ENCODE data around the gene SLC9A9. TPM values are rescaled to one million over a fixed set of nuclear protein-coding genes. Genes with fewer than 3 reads are reported as not detected.

The SLC9A9 gene
- total RNA-seq, 4 donors from 2014 or later = 12.8 to 63.8 (median 33.3) TPM

DNA sequence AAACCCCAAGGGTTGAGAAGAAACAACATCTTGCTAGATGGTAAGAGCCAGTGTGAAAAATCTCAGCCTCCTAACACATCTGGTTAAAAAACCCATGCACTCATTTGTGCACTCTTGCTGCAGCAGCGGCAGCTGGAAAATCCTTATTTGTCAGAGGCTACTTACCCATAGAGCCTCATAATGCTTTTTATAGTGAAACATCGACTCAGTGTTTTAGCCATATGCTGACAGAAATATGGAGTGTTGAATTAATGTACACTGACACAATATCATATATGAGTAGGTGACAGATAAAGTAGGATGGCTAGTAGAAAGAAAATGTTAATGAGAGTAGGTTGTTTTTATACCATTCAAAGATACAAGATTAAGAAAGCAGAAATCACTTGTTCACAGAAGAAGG, 13.0 kb downstream of the SLC9A9 start:
- H3K9me3 ChIP-seq = no peaks in the 10 kb centered on the region
- no peak overlapping the region for H3K27ac ChIP-seq
- TF ChIP-seq POLR2A (IDR thresholded peaks at IDR 0.05) = no peak
- TF ChIP-seq, protein P1, sequence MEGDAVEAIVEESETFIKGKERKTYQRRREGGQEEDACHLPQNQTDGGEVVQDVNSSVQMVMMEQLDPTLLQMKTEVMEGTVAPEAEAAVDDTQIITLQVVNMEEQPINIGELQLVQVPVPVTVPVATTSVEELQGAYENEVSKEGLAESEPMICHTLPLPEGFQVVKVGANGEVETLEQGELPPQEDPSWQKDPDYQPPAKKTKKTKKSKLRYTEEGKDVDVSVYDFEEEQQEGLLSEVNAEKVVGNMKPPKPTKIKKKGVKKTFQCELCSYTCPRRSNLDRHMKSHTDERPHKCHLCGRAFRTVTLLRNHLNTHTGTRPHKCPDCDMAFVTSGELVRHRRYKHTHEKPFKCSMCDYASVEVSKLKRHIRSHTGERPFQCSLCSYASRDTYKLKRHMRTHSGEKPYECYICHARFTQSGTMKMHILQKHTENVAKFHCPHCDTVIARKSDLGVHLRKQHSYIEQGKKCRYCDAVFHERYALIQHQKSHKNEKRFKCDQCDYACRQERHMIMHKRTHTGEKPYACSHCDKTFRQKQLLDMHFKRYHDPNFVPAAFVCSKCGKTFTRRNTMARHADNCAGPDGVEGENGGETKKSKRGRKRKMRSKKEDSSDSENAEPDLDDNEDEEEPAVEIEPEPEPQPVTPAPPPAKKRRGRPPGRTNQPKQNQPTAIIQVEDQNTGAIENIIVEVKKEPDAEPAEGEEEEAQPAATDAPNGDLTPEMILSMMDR (IDR thresholded peaks at IDR 0.05) = no peak
- no peaks in the 10 kb centered on the region for H3K36me3 ChIP-seq
- H3K4me1 ChIP-seq = peaks cover 0 to 6% of the 10 kb centered on the region in 2 donors
- H3K4me3 ChIP-seq = no peak overlapping the region
- no peak for DNase-seq
- no peaks in the 10 kb centered on the region for H3K27me3 ChIP-seq
- intact Hi-C loops (cut with DNase I; ENCODE audit: low total_unique reads) = no loop called here

DNA sequence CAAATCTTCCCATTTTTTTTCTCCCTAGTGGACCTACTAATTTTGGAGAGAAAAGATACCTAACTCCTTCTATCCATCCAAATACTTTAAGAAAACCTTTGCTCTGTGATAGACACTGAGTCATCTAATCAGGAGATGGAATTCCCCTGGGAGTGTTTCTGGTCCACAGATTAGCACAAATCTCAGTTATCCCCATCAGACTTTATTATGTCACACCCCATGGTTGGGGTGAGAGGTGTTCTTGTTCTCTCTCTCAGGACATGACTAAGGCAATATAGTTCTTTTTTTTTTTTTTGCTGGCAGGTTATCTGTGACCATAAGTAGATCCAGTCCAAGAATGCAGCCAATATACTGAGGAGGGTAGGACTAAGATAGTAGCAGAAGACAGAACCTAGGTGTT, 15.8 kb downstream of the SLC9A9 start:
- H3K4me1 ChIP-seq = peaks cover 0 to 6% of the 10 kb centered on the region in 2 donors
- H3K4me3 ChIP-seq = no peak overlapping the region
- TF ChIP-seq, protein P1 (IDR thresholded peaks at IDR 0.05) = no peak
- no peak for TF ChIP-seq POLR2A (IDR thresholded peaks at IDR 0.05)
- no peaks in the 10 kb centered on the region for H3K27me3 ChIP-seq
- no peak overlapping the region for H3K27ac ChIP-seq
- intact Hi-C loops (cut with DNase I; ENCODE audit: low total_unique reads) = no loop called here
- DNase-seq = no peak
- H3K9me3 ChIP-seq = no peaks in the 10 kb centered on the region
- no peaks in the 10 kb centered on the region for H3K36me3 ChIP-seq

DNA sequence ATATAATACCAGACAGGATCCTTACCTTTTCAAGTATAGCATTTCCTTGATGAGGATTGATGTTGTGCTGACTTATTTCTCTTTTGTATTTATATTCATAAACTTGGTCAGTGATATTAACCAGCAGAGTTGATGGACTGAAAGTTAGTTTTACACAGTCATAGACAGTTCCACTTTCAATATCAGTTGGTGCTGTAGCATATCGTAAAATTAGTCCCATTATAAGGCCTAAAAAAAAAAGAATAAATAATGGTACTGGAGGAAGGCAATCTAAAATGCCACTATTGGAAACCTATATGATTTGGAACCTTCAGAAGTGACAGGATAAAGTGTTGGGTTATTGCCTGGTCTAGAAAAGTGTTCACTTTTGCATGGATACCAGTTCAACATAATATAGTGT, 16.3 kb downstream of the SLC9A9 start:
- Histone ChIP-seq H3K4me3 (no peak overlapping the region), H3K4me1 (peaks cover 0 to 6% of the 10 kb centered on the region in 2 donors), H3K36me3 (no peaks in the 10 kb centered on the region), H3K9me3 (no peaks in the 10 kb centered on the region), H3K27me3 (no peaks in the 10 kb centered on the region), H3K27ac (no peak overlapping the region)
- no peak for TF ChIP-seq POLR2A (IDR thresholded peaks at IDR 0.05)
- TF ChIP-seq, protein P1 (IDR thresholded peaks at IDR 0.05) = no peak
- intact Hi-C loops (cut with DNase I; ENCODE audit: low total_unique reads) = no loop called here
- DNase-seq = no peak

DNA sequence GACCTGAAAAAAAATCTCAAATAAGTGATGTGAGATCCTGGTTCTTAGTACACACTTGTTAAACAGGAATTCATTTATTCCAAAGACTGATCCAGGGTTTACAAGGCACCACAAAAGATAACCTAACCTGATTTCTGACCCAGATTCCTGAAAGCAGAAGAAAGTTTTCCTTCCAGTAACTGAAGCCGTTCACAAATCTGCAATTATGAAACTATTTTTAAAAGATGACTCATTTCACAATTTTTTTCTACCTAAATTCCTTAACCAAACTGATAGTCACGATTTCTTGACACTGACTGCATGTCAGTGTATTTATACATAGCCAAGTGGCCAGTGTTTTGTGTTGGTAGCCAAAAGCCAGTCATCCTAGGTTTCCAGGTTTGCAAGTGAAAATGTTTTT, 17.1 kb downstream of the SLC9A9 start:
- Histone ChIP-seq H3K36me3 (no peaks in the 10 kb centered on the region), H3K4me3 (no peak overlapping the region), H3K27ac (peak overlapping the region; percentile 46 to 53), H3K4me1 (peaks cover 0 to 6% of the 10 kb centered on the region in 2 donors), H3K27me3 (no peaks in the 10 kb centered on the region), H3K9me3 (no peaks in the 10 kb centered on the region)
- no peak for DNase-seq
- no peak for TF ChIP-seq POLR2A (IDR thresholded peaks at IDR 0.05)
- TF ChIP-seq, protein P1 (IDR thresholded peaks at IDR 0.05) = no peak
- intact Hi-C loops (cut with DNase I; ENCODE audit: low total_unique reads) = no loop called here

DNA sequence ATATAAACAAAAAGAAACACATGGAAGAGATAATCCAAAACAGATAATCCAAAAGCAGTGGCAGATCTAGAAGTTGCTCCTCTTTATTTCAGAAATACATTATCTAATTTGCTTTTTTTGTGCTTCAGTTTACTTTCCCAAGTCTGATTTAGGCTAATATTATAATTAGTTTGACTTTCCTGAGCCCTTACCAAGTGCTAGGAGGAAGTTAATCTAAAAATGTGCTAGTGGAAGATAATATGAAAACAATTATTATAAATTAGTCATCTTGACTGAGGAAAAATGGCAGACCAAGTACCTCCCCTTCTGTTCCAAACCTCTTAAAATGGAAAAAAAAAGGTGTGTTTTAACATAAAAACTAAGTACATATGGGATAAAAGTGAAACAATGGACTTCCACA, 17.5 kb downstream of the SLC9A9 start:
- Histone ChIP-seq H3K4me3 (no peak overlapping the region), H3K4me1 (peaks cover 0 to 6% of the 10 kb centered on the region in 2 donors), H3K9me3 (no peaks in the 10 kb centered on the region), H3K36me3 (no peaks in the 10 kb centered on the region), H3K27me3 (no peaks in the 10 kb centered on the region), H3K27ac (peak overlapping the region; percentile 46 to 53)
- intact Hi-C loops (cut with DNase I; ENCODE audit: low total_unique reads) = no loop called here
- TF ChIP-seq POLR2A (IDR thresholded peaks at IDR 0.05) = no peak
- TF ChIP-seq, protein P1 (IDR thresholded peaks at IDR 0.05) = no peak
- no peak for DNase-seq

Measured in uterus (tissue), 4 donors.